CD4-positive, alpha-beta T cell treated with Interleukin-17A for 1 hour (primary cell): ENCODE results near the gene DCDC2C.
"Not testable (repeated sequence)": the region's sequence is repeated elsewhere in the genome, so short reads cannot be mapped to it uniquely, and the experiment has no call there.

ENCODE experiments used
- DNase-seq: peaks from one replicate; pipeline ENCODE4 v3.0.0-alpha.2; 2020

The DCDC2C gene, protein sequence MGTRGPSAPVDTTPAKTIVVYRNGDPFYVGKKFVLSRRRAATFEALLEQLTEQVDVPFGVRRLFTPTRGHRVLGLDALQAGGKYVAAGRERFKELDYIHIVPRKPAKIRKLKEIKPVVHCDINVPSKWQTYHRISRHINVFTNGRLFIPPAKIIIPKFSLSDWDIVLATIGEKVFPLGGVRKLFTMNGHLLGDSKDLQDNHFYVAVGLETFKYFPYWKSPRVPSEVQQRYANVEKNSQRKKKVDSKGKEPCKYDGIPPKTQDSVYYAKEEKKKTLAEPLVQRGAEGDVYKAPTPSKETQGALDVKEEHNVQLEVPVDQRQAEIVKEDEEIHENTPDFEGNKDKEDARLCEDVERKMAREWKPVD

DNA sequence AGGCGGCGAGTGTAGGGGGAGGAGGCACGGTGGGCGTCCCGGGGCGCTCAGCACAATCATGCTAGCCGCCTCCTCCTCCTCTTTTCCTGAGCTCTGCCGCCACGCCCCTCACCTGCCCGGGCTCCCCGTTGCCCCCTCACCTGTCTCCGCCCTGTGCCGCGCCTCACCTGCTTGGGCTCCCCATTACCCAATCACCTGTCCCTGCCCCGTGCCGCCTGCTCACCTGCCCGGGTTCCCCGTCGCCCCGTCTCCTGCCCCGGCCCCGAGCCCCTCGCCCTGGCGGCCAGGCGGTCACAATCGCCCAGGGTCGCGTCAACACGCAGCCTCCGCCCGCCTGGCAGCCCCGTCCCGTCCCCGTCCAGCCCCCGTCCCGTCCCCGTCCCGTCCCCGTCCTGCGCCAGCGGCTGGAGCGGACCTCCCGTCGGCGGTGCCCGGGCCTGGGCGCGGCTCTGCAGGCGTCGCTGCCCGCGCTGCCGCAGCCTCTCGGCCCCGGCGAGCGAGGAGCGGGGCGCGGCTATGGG is at the start of gene DCDC2C:
TSS of gene DCDC2C (plus strand) at position 340 of the 521 bp plus-strand sequence. CDS start at position 517, 177 bp downstream.
- no peak for DNase-seq

DNA sequence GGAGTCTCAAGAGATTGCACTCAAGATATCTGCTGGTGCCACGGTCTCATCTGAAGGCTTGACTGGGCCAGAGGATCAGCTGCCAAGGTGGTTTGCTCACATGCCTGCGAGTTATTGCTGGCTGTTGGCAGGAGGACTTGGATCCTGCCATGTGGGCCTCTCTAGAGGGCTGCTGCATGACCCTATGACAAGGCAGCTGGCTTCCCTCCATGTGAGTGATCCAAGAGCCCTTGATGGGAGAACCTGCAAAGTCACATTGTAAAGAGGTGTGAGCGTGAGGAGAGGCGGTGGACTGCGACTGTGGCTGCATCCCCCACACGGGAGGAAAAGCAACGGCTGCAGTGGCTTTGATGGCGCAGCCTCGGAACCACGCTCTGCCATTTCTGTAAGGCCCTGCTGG is 49.4 kb upstream of the DCDC2C start:
- no peak for DNase-seq

DNA sequence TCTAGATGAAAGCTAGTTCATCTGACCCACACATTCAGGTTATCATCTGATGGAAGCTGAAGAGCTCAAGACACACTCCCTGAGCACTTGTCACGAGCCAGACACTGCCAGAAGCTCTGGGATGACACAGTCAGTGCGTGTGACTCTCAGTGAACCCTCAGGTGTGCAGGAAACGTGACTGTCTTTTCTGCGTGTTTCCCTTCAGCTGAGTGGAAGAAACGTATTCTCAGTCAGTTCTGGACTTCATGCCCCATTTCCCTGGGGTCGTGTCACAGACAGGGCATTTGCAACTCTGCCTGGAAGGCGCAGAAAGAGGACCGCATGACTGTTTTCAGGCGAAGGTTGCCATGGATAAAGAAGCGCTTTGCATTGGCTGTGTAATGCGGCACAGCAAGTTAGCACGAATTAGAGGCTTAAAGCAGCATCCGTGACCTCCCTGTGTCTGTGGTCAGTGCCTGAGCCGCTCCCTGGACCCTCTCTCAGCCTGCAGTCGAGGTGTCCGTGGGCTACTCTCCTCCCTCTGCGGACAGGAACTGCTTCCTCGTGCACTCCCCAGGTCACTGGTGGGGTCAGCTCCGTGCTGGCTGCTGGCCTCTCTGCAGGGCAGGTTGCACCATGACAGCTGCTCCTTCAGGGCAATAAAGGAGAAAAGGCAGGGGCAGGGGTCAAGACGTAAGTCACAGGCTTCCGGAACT is 48.7 kb upstream of the DCDC2C start:
- no peak for DNase-seq

DNA sequence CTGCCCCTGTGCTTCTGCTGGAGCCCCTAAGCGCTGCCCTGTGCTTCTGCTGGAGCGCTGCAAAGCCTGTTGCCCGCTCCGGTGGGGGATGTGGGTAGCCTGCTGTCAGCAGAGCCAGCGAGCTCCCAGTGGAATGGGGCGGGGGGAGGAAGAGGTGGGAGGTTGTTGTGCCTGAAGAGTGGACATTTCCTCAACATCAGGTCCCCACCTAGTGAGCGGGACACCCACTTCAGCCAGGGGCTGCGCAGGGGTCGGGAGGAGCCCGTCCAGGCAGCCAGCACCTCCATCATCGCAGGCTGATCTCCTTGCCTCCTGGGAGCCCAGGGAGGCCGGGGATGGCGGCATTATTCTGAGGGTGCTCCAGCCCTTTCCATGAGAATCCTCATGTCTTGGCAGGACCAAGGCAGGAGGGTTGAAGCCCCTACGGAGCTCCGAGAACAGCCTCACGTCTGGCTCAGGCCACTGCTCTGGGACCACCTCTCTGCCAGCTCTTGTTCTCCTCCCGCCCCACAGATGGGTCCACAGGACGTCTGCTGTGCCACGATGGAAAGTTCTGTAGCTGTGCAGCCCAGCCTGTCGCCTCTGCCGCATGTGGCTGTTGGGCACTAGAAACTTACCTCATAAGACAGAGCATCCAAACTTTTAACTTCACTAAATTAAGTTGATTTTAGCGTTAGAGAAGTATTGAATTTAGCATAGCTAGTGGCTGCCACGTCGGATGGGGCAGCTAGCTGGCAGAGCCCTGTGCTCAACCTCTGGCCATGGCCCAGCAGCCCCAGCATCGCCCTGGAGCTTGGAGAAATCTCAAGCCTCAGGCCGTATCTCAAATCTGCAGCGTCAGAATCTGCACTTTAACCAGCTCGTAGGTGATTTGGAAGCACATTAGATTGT is 47.3 kb upstream of the DCDC2C start:
- no peak for DNase-seq

DNA sequence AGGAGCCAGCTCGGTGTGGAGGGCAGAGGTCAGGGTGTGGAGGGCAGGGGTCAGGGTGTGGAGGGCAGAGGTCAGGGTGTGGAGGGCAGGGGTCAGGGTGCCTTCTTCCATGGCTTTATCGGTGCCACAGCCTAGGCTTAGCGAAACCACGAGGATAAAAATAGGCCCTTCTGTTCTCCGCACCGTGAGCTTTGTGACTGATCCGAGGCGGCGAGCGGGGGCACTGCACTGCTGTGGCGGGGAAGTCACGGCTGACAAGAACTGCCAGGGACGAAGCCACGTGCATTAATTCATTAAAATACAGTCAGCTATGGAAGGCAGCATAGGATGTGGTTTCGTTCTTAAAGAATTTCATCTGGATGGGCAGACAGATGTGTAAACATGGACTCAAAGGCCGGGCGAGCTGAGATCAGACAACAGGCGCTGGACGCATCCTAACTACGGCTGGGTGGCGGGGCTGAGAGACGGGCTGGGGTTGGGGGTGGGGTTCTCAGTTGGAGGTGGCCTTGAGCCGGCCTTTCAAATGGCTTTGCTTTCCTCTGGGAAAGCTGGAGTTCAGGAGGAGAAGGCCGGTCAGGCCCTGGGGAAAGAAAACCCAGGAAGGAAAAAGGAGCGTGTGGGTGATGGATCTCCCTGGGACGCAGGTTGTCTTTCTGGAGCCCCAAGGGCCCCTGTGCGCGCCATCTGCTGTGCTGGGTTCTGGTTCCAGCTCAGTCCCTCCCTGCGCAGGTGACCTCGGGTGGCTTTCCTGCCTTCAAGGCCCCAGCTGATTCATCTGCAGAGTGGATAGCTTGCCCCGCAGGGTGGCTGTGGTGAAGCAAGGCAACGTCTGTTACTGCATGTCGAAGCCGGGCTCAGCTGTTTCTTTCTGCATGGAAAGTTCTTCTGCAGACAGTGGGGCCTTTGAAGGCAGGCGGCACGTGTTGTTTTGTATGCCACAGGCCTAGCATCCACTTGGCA is 46.3 kb upstream of the DCDC2C start:
- no peak for DNase-seq

DNA sequence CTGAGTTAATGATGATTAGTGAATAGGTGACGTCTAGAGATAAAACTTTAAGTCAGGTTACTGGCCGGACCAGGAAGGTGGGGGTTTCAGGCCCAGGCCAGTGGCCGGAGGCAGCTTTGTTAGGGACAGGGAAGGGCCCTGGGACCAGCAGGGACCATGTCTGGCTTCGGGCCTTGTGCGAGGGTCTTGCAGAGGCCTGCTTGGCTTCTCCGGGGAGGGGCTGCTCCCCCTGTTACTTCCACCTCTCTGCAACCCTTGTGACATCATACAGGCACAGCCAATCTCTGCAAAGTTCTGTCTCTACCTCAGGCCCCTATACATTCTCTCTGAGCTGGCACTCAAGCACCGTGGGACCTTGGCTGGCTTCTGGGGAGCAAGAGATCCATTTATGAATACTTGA is 45.5 kb upstream of the DCDC2C start, which contains the start of gene ALLC:
TSS of gene ALLC (plus strand) at position 320 of the 400 bp plus-strand sequence. CDS start 12,958 bp downstream, outside the sequence.
- DNase-seq: no peak

DNA sequence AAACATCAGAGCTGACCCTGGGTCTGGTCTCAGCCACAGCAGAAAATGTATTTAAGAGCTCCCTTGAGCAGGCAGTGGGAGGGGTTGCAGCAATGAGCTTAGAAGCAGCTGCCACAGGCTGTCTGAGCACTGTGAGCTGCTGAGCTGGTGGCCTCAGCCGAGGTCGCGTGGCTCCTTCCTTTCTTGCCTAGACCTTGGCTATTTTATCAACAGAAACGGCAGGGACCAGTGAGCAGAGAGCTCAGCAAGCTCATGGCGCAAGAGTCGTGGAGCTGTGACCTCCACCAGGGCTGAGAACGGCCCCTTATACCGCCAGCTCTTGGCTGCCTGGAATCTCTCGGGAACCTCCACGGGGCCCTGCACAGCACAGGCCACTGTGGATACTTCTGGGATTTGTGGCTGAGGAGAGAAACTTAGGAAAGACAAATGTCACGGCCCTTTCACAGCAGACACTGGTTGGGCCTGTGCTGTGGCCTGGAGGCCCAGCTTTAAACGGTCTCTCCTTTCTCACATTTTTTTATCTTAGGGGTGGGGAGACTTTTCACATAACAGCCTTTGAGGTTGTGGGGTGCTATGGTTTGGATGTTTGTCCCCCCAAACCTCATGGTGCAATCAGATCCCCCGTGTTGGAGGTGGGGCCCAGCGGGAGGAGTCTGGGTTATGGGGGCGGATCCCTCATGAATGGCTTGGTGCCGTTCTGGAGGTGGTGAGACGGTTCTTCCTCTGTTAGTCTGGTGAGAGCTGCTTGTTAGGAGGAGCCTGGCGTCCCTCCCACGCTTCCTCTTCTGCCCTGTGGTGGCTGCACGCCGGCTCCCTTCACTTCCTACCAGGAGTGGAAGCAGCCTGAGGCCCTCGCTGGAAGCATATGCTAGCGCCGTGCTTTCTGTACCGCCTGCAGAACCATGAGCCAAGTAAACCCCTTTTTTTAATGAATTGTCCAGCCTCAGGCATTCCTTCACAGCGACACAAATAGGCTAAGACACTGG is 43.6 kb upstream of the DCDC2C start:
- DNase-seq: no peak

DNA sequence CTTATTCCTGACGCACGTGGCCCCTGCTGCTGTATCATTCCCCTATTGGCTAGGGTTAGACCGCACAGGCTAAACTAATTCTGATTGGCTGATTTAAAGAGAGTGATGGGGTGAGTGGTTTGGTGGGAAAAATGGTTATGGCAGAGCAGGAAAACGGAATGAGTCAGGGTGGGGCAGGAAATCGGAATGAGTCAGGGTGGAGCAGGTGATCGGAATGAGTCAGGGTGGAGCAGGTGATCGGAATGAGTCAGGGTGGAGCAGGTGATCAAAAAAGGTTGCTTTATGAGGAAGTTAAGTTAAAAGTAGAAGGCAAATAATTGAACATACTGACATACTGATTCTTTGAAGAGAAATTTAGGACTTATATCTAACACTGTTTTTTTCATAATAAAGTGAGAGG is 42.7 kb upstream of the DCDC2C start:
- DNase-seq: not testable (repeated sequence)

DNA sequence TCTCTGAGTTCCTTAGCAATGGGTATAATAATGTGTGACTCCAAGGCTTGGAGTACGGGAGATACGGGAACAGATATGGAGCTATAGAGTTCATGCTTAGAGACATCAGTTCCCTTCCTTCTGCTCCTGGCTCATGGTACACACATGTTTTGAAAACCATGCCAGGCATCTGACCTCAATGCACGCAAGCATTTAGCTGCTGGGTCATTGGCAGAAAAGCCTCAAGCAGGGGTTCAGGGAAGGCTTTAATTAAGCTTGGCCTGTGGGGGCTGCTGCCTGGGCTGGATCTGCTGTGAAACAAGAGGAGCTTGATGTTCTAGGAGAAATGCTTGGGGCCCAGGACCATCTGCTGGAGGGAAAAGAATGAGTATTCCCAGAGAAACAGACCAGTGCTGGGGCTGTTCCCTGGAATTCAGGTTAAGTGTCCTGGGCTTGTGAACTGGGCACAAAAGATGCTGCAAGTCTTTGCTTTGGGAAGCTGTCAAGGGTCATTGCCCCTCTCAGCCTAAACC is 42.2 kb upstream of the DCDC2C start:
- DNase-seq: no peak

DNA sequence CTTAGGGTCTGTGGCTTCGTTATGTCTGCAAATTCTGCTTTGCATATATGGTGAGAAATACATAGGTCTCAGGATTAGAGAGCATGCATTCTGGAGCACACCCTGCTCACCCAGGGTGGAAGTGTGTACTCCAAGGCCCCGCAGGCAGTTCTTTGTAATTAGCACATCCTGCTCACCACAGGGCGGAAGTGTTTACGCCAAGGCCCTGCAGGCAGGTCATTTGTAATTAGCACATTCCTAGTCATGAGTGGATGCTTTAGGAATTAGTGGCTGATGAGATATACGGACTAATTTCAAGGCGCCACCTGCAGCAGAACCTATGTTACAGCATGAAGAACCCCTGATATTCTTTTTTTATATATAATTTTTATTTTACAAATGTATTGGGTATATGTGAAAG is 41.1 kb upstream of the DCDC2C start:
- DNase-seq: no peak

DNA sequence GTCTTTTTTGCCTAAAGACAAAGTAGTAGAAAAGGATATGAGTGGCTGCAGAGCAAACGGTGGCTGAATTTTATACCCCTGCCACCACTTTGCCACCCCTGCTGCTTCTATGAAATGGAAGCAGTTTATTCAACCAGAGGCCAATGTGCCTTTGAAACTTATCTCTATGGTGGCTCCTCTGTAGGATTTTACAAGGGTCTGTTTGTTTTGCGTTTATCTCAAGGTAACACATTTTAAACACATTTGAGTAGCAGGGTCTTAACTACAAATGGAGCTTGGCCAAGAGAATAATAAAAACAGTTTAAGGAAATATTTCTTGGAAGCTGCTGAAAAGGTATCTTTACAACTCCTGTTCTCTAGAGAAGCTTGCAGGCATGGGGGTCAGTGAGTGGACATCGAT is 39.3 kb upstream of the DCDC2C start:
- DNase-seq: no peak

DNA sequence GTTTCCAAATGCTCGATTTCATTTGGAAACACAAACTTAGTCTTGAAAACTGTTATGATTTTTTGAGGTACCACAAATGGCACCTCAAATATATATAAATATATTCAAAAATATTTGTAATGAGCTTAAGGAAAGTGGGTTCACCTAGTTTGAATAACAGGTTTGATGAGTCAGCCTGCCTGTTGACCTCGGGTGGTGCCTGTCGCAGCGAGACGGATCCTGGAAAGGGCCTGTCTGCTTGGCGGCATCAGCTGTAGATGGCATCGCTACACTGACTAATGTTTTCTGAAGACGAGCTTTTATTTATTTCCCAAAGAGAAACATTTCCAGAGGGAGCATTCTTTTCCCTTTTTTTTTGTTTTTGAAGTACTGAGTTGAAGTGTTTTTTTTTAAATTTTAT is 38.5 kb upstream of the DCDC2C start:
- no peak for DNase-seq

DNA sequence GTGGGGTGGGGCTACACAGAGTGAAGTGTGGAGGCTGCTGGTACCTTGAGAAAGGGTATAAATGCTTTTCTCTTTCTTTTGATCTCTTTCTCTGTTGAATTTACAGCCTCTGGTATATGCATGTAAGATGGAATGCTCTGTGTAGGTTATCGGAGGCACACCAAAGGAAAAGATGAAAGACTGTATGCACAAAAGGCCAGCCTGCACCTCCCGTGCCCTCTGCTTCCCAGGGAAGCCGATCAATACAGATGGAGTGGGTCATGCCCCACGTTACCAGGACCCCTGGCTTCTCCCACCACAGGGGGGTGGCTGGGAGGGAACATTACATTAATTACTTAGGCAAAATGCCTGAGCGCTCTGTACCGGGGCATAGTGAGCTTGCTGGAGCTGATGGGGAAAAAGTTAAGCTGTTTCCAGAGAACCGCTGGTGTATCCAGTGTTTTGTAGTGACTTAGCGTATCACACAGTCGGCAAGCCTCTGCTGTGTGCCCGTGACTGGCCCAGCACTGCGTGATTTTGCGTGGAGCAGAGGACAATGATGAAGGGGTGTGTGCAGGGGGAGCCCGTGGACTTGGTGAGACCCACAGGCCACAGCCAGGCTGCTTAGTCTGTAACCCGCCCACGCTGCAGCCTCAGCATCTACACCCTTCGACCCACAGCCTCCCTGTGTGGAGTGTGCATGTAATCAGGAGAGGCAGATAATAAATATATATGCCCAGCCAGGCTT is 37.3 kb upstream of the DCDC2C start:
- no peak for DNase-seq

DNA sequence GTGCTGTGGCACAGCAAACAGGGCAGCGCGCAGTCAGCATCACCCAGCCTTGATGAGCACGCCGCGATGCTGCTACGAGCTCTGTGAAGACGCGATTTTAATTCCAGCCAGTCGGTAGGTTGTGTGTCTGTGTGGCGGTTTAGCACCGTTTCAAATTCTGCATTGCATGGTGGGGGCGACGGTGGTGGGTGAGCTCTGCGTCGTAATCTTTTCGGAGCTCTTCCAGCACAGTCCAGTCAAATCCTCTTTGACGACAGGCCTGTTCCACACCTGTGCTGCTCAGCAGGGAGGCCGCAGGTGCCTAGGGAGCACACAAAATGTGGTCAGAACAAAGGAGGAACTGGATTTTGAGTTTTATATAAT is 36.8 kb upstream of the DCDC2C start:
- DNase-seq: no peak

DNA sequence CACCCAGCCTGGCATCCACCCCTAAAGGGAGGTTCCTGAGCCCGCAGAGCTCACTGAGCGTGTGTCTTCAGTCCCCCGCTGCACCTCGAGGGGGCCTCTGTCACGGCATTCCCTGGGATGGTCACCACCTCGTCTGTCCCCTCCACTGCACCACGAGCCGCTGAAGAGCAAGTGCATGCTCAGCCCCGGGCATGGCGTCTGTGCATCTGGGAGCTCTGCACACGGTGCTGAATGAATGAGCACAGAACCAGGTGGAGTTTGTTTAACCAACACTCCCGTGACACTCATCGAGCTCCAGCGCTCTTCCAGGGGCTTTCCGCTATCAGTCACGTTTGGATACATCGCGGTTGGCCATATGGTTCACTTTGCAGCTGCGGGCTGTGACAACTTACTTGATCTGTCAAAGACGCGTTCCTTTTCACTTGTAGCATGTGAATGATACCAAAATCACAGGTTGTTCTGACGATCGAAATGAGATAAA is 36.2 kb upstream of the DCDC2C start:
- no peak for DNase-seq

DNA sequence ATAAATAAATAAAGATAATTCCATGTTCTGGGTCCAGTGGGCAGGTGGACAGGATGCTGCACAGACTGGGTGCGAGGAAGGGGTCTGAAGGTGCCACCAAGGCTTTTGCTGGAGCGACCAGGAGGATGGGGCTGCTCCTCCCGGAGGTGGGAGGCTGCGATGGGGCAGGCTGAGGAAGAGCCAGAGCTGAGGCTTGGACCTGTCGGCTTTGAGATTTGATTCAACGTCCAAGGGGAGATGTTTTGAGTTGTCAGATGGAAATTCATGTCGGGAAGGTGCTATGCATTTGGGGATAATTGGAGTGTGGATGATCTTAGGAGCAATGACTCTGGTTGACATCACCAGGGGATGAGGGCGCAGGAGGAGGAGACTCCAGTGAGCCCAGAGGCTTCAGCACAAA is 33.7 kb upstream of the DCDC2C start:
- DNase-seq: no peak

DNA sequence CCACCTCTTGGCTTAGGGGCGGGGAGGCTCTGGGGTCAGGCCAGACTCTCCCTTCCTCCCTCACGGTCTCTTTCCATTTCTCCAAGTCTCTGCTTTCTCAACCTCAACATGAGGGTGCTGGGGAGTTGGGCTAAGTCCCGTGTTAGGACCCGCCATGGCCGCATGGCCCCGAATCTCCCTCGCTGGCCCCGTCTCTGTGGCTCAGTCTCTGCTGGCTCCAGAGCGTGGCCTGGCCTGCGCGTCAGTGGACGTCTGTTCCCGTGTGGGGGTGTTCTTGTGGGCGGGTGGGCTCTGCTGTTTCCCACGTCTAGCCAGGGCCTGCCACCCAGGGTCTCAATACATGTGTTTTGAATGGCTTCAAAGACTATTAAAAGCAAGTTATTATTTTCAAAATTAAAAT is 33.0 kb upstream of the DCDC2C start:
- no peak for DNase-seq

DNA sequence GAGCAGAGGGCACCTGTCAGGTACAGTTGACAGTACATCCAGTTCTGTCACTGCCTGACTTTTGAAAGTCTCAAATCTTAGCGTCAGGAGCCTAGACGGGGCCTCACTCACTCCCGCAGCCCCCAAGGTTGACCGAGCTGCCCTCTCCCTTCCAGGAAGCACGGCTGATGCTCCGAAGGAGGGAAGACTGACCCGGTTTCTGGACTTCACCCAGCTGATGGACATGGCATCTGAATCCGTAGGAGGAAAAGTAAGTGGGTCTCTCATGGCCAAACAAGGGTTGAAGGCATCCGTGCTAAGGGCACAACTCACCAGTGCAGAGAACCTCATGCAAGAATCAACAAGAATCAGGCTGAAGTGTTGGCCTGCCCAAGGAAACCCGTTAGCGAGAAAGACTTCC is 32.4 kb upstream of the DCDC2C start:
- DNase-seq: no peak

DNA sequence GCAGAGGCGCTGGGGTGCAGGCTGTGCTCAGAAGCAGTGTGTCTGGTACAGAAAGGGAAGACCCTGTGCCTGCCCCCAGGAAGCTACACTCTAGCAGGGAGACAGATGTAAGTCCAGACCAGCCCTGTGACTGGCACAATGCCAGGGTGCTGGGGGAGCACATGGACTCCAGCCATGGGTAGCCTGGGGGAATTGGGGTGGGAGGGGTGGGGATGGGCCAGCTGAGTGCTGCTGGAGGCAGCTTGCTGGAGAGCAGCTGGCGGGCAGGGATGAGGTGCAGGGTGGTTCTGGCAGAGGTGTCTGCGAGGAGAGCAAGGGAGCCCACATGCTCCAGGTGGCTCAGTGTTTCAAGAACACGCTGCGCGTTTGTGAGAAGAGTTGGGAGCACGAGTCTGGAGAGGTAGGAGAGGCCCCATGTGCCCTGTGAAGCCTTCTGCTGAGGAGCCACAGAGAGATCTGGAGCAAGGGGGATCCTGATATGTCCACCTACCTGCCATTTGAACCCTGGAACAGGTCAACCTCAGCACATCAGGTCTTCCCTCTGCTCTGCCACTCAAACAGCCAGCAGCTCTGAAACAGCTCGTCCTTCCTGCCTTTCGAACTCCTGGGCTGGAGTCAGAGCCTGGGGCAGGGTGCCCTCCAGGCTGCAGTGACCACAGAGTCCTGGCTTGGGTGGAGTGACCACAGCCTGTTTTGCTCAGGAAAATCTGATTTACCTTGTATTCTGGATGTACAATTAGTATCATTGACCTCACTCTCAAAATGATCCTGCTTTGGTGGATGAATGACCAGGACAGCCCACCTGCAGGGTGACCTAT is 30.3 kb upstream of the DCDC2C start:
- DNase-seq: no peak
